LNCAP (cell line): Measurements from ENCODE around the gene UNC5C.

Experiments
- TF ChIP-seq, protein P1 (sequence below): fragments of 450-650 bp; IDR thresholded peaks from 2 replicates; pipeline ENCODE4 v1.5.1; 2017; ENCODE audit warnings: mild to moderate bottlenecking

The UNC5C gene

DNA sequence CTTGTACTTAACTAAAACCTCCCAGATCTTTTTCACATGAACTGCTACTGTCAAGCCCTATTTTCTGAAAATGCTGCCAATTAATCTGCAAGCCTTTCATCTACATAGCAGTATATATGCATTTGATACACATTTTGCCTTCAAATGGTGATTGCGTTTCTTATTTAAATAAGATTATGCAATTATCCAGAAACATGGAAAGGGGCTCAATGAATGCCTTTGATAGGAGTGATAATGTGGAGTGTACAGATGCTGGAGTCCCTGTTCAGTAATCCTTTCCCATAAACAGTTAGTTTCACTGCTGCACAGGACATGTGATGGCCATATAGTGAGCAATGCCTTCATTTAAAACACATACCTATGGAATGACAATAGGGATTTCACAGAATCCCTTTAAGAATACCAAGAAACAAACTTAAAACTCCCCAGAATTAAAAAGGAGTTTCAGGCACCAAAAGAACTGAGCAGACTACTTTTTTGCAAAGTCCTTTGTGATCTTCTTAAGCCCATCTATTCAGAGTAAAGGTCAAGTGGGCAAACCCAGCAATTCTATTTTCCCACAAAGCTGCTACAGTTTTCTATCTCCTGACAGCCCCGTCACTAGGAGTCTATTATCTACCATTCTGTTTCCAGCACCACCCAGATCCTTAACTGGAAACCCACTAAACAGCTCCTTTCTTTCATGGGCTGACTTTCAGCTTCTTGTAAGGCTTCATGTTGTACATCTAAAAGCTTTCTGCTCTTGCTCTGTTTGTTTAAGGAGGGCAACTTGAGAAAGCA is 120.3 kb downstream of the UNC5C start:
- TF ChIP-seq, protein P1, sequence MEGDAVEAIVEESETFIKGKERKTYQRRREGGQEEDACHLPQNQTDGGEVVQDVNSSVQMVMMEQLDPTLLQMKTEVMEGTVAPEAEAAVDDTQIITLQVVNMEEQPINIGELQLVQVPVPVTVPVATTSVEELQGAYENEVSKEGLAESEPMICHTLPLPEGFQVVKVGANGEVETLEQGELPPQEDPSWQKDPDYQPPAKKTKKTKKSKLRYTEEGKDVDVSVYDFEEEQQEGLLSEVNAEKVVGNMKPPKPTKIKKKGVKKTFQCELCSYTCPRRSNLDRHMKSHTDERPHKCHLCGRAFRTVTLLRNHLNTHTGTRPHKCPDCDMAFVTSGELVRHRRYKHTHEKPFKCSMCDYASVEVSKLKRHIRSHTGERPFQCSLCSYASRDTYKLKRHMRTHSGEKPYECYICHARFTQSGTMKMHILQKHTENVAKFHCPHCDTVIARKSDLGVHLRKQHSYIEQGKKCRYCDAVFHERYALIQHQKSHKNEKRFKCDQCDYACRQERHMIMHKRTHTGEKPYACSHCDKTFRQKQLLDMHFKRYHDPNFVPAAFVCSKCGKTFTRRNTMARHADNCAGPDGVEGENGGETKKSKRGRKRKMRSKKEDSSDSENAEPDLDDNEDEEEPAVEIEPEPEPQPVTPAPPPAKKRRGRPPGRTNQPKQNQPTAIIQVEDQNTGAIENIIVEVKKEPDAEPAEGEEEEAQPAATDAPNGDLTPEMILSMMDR = no peak

DNA sequence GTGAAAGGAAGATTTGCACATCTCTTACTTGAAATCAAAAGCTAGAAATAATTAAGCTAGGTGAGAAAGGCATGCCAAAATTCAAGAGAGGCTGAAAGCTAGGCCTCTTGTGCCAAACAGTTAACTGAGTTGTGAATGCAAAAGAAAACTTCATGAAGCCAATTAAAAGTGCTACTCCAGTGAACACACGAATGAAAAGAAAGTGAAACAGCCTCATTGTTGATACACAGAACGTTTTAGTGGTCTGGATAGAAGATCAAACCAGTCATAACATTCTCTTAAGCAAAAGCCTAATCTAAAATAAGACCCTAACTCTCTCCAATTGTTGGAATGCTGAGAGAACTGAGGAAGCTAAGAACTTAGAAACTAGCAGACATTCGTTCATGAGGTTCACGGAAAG is 122.3 kb downstream of the UNC5C start:
- TF ChIP-seq, protein P1 = no peak

DNA sequence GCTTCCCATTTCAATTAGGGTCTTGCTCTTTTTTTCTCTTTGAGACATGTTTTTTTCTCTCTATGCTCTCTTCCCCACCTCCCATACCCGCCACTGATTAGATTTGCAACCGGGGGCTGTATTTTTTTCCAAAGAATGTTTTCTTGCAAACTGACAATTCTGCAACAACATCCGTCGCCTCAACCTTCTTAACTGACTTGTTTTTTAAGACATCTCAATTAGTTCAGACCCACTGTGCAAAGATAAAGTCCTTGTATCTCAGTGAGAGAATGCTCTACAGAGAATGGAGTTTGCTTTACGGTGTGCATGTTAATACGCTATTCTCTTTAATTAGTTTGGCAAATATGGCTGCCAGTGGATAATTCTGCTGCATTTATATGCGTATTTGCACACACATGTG is 126.3 kb downstream of the UNC5C start:
- TF ChIP-seq, protein P1 = no peak

DNA sequence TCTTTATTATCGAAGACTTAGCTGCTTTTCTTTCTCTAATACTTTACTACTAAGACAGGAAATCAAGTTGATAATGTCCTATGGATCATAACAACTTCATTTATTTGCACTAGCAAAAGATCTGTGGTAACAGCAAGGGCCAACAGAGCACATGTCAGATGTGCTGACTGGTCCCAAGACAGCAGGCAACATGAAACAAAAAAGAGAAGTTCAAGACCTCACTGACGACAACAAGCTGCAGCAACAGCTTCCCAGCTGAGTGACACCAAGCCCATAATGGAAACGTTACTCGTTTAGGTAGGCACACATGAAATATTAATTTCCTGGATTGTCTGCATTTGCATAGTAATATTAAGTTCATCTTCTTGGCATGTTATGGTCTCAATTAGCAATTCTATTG is 126.9 kb downstream of the UNC5C start:
- TF ChIP-seq, protein P1 = no peak

DNA sequence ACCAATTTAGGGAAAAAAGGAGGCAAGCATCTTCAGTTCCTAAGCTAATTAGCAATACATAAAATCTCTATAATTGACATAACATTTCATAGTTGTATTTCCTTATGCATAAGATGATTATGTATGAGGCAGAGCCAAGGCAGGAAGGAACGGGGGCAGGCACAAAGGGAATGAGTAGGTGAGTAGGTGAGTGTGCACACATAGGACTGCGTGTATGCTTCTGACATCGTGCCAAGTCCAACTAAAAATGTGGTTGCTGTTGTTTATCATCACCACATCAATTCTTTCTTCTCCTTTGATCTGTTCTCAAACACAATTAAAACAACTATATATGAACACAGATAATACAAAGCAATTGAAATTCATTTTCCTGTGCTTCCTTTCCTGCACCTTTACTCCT is 131.2 kb downstream of the UNC5C start:
- TF ChIP-seq, protein P1 = no peak

DNA sequence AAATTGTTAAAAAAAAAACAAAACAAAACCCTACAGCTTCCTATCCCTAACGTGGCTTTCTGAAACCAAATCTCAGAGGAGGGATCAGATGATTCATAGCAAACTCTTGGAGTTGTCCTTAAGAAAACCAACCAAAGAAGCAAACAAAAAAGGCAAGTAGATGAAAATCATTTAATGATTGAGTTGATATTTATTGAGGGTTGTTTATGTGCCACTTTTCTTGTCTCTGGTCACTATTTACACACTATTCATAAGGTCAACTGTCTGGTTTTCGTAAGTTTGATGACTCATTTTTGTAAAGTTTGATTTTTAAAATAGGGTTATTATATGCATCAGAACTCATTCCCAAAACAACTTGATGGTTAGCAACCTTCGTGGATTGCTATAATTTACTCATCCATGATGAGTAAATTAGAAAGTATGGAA is 133.4 kb downstream of the UNC5C start:
- TF ChIP-seq, protein P1 = no peak

DNA sequence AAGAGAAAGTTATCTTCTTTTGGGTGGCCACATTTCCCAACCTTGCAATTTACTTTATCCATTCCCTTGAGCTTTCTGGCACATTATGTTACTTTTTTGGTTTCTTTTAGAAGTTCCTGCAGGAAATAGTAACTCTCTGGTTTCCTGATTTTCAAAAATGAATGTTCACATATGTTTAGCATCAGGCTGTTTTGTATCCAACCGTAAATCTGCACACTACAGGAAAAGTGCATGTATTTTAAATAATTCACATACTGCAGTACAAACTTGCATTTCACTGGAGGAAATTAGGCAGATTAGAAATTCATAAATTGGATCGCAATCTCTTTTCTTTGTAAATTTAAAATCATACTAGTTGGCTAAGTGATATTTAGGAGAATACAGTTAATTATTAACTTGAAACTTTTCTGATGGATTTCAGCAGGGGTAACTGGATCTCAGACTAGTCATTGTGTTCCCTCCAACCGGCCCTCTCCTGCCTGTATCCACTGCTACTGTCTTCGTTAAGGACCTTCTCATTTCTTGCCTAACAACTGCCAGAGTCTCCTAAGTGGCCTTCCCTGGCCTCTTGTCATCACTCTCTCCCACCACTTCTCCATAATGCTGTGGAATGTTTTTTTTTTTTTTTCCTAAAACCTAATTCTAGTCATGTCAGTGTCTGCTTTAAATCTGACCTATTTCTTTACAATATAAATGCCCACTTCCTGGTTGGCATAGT is 137.2 kb downstream of the UNC5C start:
- TF ChIP-seq, protein P1 = no peak
